ENCODE data around the gene ZFP3.
"Not testable (repeated sequence)": the region's sequence is repeated elsewhere in the genome, so short reads cannot be mapped to it uniquely, and the experiment has no call there.

Gene ZFP3

GRCh38 chr17:5126719-5127488, 48.6 kb downstream of the ZFP3 start:
- no peak for DNase-seq

- DNase-seq, result no peak
Observed at GRCh38 chr17:5127910-5128309, 49.6 kb downstream of the ZFP3 start.

- not testable (repeated sequence) for DNase-seq
Observed at GRCh38 chr17:5128387-5128786, 50.1 kb downstream of the ZFP3 start.

- DNase-seq, result no peak
Observed at GRCh38 chr17:5128905-5129535, 50.8 kb downstream of the ZFP3 start.

GRCh38 chr17:5129770-5130169, 51.5 kb downstream of the ZFP3 start:
- DNase-seq, result not testable (repeated sequence)

- DNase-seq, result not testable (repeated sequence)
Observed at GRCh38 chr17:5130261-5130660, 52.0 kb downstream of the ZFP3 start.

GRCh38 chr17:5130687-5131086, 52.4 kb downstream of the ZFP3 start:
- not testable (repeated sequence) for DNase-seq

GRCh38 chr17:5131146-5131715, 53.0 kb downstream of the ZFP3 start:
- DNase-seq, result no peak

- DNase-seq, result not testable (repeated sequence)
Observed at GRCh38 chr17:5131799-5132502, 53.7 kb downstream of the ZFP3 start.

- DNase-seq, result not testable (repeated sequence)
Observed at GRCh38 chr17:5132503-5133225, 54.4 kb downstream of the ZFP3 start.

- no peak for DNase-seq
Observed at GRCh38 chr17:5133311-5133710, 55.0 kb downstream of the ZFP3 start.

- not testable (repeated sequence) for DNase-seq
Observed at GRCh38 chr17:5133961-5134360, 55.7 kb downstream of the ZFP3 start.

GRCh38 chr17:5134571-5134970, 56.3 kb downstream of the ZFP3 start:
- DNase-seq, result not testable (repeated sequence)

GRCh38 chr17:5135131-5135712, 57.0 kb downstream of the ZFP3 start:
- DNase-seq, result not testable (repeated sequence)

GRCh38 chr17:5135726-5136579, 57.7 kb downstream of the ZFP3 start:
- no peak for DNase-seq

- not testable (repeated sequence) for DNase-seq
Observed at GRCh38 chr17:5136580-5137412, 58.5 kb downstream of the ZFP3 start.

GRCh38 chr17:5137511-5138197, 59.4 kb downstream of the ZFP3 start:
- not testable (repeated sequence) for DNase-seq

- not testable (repeated sequence) for DNase-seq
Observed at GRCh38 chr17:5138198-5138544, 59.9 kb downstream of the ZFP3 start.

- no peak for DNase-seq
Observed at GRCh38 chr17:5138616-5139457, 60.6 kb downstream of the ZFP3 start.
